Measurements from ENCODE around the gene TNF.
A peak's percentile ranks its signal among the peaks of the same experiment; 100 is the strongest.

Gene TNF

DNA sequence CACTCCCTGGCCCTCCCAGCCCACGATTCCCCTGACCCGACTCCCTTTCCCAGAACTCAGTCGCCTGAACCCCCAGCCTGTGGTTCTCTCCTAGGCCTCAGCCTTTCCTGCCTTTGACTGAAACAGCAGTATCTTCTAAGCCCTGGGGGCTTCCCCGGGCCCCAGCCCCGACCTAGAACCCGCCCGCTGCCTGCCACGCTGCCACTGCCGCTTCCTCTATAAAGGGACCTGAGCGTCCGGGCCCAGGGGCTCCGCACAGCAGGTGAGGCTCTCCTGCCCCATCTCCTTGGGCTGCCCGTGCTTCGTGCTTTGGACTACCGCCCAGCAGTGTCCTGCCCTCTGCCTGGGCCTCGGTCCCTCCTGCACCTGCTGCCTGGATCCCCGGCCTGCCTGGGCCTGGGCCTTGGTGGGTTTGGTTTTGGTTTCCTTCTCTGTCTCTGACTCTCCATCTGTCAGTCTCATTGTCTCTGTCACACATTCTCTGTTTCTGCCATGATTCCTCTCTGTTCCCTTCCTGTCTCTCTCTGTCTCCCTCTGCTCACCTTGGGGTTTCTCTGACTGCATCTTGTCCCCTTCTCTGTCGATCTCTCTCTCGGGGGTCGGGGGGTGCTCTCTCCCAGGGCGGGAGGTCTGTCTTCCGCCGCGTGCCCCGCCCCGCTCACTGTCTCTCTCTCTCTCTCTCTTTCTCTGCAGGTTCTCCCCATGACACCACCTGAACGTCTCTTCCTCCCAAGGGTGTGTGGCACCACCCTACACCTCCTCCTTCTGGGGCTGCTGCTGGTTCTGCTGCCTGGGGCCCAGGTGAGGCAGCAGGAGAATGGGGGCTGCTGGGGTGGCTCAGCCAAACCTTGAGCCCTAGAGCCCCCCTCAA lies 3.1 kb upstream of the TNF start, which contains the start of gene LTA:
LTA (plus strand) TSS at position 249 of the 871 bp plus-strand sequence; CDS start at position 703, 454 bp downstream.
- DNase-seq (ENCODE audit: low read depth, low spot score), result no peak

DNA sequence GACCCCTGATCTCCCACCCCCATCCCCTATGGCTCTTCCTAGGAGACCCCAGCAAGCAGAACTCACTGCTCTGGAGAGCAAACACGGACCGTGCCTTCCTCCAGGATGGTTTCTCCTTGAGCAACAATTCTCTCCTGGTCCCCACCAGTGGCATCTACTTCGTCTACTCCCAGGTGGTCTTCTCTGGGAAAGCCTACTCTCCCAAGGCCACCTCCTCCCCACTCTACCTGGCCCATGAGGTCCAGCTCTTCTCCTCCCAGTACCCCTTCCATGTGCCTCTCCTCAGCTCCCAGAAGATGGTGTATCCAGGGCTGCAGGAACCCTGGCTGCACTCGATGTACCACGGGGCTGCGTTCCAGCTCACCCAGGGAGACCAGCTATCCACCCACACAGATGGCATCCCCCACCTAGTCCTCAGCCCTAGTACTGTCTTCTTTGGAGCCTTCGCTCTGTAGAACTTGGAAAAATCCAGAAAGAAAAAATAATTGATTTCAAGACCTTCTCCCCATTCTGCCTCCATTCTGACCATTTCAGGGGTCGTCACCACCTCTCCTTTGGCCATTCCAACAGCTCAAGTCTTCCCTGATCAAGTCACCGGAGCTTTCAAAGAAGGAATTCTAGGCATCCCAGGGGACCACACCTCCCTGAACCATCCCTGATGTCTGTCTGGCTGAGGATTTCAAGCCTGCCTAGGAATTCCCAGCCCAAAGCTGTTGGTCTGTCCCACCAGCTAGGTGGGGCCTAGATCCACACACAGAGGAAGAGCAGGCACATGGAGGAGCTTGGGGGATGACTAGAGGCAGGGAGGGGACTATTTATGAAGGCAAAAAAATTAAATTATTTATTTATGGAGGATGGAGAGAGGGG lies 1.9 kb upstream of the TNF start:
- DNase-seq (ENCODE audit: low read depth, low spot score), result no peak

- DNase-seq (ENCODE audit: low read depth, low spot score), result no peak
Observed at GRCh38 chr6:31574106-31575061, 981 bp upstream of the TNF start.

GRCh38 chr6:31575952-31576685 lies 754 bp downstream of the TNF start:
- no peak for DNase-seq (ENCODE audit: low read depth, low spot score)

DNA sequence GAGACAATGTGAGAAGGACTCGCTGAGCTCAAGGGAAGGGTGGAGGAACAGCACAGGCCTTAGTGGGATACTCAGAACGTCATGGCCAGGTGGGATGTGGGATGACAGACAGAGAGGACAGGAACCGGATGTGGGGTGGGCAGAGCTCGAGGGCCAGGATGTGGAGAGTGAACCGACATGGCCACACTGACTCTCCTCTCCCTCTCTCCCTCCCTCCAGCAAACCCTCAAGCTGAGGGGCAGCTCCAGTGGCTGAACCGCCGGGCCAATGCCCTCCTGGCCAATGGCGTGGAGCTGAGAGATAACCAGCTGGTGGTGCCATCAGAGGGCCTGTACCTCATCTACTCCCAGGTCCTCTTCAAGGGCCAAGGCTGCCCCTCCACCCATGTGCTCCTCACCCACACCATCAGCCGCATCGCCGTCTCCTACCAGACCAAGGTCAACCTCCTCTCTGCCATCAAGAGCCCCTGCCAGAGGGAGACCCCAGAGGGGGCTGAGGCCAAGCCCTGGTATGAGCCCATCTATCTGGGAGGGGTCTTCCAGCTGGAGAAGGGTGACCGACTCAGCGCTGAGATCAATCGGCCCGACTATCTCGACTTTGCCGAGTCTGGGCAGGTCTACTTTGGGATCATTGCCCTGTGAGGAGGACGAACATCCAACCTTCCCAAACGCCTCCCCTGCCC lies 1.7 kb downstream of the TNF start:
- DNase-seq (ENCODE audit: low read depth, low spot score), result no peak

- no peak for DNase-seq (ENCODE audit: low read depth, low spot score)
Observed at GRCh38 chr6:31577579-31577966, 2.2 kb downstream of the TNF start.

DNA sequence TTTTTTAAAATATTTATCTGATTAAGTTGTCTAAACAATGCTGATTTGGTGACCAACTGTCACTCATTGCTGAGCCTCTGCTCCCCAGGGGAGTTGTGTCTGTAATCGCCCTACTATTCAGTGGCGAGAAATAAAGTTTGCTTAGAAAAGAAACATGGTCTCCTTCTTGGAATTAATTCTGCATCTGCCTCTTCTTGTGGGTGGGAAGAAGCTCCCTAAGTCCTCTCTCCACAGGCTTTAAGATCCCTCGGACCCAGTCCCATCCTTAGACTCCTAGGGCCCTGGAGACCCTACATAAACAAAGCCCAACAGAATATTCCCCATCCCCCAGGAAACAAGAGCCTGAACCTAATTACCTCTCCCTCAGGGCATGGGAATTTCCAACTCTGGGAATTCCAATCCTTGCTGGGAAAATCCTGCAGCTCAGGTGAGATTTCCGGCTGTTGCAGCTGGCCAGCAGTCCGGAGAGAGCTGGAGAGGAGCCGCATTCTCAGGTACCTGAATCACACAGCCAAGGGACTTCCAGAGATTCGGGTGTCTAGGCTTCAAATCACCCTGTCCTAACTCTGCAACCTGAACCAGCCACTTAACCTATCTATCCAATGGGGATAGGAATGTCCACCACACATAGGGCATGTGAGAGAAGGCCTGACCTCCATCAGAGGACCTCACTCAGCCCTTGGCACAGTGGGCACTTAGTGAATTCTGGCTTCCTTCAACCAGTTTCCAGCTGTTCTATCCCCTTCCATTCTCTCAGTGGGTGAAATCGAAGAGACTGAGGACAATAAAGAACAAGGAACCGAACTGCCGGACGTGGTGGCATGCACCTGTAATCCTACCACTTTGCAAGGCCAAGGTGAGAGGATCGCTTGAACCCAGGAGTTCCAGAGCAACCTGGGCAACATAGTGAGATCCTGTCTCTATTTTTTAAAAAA lies 3.1 kb downstream of the TNF start:
- no peak for DNase-seq (ENCODE audit: low read depth, low spot score)

DNA sequence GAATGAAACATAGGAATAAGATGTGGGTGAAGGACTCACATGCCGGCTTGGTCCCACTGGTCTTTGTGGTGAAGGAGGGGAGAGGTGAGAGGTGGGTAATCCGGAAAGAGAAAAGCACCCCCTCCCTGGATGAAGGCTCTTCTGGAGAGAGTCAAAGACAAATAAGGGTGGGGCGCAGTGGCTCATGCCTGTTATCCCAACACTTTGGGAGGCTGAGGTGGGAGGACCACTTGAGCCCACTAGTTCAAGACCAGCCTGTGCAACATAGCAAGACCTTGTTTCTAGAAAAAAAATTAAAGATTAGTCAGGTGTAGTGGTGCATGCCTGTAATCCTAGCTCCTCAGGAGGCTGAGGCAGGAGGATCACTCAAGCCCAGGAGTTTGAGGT lies 3.7 kb downstream of the TNF start:
- no peak for DNase-seq (ENCODE audit: low read depth, low spot score)

GRCh38 chr6:31579546-31580437 lies 4.4 kb downstream of the TNF start:
- DNase-seq (ENCODE audit: low read depth, low spot score), result no peak

- DNase-seq (ENCODE audit: low read depth, low spot score), result no peak
Observed at GRCh38 chr6:31580438-31580740, 5.0 kb downstream of the TNF start.

DNA sequence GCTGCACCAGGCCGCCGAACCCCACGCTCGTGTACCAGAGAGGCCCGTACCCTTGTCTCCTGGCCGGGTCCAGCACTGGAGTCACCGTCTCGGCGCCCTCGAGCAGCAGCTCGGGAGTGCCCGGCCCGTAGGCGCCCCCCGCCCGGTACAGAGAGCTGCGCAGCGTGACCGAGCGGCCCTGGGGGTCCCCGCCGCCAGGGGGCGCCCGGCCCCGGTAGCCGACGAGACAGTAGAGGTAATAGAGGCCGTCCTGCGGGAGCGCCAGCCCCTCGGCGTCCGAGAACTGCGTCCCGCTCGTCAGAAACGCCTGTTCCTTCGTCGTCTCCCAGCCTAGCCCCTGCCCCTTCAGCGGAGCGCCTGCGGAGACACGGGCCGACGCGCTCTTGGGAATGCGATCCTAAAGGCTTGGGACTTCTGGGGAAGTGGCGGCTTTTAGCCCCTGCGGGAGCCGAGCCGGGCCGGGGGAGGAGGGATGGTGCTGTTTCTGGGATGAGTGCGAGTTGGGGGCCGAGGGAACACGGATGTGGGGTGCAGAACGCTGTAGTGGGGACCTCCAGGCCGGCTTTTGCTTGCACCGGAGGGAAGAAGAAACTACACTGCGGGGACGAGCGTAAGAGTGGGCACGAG lies 5.6 kb downstream of the TNF start:
- no peak for DNase-seq (ENCODE audit: low read depth, low spot score)

GRCh38 chr6:31581434-31582229 lies 6.3 kb downstream of the TNF start:
- DNase-seq (ENCODE audit: low read depth, low spot score), result no peak

DNA sequence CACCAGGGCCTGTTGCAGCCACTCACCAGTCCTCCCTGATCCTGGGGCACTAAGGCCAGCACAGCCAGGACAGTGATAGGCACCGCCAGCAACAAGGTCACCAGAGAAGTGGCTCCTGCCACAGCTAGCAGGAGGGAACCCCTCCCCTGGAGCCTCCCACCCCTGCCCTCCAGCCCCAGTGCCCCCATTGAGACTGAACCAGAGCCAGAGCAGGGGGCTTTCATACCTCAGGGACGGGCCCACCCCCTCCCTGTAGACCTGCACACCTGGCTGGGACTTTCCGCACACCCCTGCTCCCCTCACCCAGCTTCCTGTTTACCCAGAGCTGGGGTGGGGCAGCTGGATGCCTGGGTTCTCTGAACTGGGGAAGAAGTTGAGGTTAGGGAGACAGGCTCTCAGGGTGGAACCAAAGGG lies 6.9 kb downstream of the TNF start, which contains the start of gene LTB:
LTB (minus strand) TSS at position 195 of the 414 bp plus-strand sequence; CDS start at position 188, 7 bp downstream.
- DNase-seq (ENCODE audit: low read depth, low spot score), result no peak

- DNase-seq (ENCODE audit: low read depth, low spot score), result peak; percentile 42
Observed at GRCh38 chr6:31585491-31585890, 10.1 kb downstream of the TNF start.

- DNase-seq (ENCODE audit: low read depth, low spot score), result no peak
Observed at GRCh38 chr6:31586008-31586407, 10.6 kb downstream of the TNF start, which contains the start of gene LST1. TSS of gene LST1 (plus strand) at chr6:31586277. CDS start at chr6:31587300, 1,023 bp downstream.

DNA sequence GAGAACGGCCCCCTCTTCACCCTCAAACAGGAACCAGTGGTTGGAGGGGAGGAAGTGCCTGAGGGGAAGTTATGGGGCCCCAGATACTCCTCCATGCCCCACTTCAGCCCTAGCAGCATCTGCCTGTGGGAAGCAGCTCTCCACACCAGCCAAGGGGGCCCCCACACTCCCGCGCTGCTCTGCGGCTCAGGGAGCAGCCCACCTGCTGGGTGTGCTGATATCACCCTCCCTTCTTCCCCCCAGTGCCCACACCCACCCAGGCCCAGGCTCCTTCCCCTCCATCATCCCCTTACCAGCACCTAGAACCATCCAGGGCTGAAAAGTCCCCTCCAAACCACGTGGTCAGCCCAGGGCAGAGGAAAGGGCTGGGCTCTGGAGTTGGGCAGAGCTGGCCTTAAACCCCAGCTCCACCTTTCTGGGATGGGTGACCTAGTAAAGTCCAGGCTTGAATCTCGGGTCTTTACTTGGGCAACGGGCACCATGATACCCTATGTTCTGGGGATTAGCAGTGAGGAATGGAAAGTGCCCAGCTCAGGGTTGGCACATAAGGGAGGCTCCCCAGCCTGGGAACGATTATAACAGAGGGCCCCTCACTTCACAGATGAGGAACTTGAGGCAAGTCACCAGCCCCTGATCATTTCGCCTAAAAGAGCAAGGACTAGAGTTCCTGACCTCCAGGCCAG lies 11.4 kb downstream of the TNF start:
- no peak for DNase-seq (ENCODE audit: low read depth, low spot score)

All from iPS DF 19.7 (cell line).